ENCODE measurements around the gene ADRB1.

ADRB1 gene

DNA sequence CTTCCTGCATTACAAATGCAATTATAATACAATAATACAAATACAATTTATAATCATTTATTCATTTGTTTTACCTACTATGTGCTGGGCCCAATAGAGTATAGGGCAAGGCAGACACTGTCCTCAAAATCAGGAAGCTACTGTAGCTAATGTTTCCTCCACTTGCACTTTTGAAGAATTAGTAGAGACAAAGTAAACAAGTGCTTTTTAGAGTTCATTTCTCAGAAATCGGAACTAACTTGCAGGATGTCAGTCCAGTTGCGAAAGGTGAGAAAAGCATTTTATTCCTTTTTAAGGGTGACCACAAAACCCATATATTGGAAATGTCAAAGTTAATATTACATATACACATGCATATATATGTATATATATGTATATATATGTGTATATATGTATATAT is 14.2 kb downstream of the ADRB1 start:
- DNase-seq, result no peak

- DNase-seq, result no peak
Measured at GRCh38 chr10:114058297-114058696, 14.6 kb downstream of the ADRB1 start.

GRCh38 chr10:114059561-114059960 is 15.9 kb downstream of the ADRB1 start:
- DNase-seq, result no peak

GRCh38 chr10:114060456-114060855 is 16.8 kb downstream of the ADRB1 start:
- no peak for DNase-seq

DNA sequence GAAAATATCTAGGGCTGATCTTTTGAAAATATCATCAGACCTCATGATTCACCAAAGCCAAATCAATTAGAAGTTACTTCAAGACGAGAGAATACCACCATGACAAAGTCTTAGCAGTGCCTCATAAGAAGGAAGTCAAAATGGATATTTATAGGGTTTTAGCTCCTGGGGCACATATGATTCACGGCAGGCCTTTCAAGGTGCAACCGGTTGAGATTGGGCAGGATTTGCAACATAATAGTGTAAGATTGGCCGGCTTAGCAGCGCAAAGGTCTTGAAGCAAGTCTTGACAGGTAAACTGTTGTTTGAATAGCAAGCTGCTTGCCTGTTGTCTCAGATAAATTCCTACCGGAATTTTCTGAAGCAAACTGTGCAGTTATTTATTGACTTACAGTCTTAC is 17.5 kb downstream of the ADRB1 start:
- DNase-seq, result no peak

DNA sequence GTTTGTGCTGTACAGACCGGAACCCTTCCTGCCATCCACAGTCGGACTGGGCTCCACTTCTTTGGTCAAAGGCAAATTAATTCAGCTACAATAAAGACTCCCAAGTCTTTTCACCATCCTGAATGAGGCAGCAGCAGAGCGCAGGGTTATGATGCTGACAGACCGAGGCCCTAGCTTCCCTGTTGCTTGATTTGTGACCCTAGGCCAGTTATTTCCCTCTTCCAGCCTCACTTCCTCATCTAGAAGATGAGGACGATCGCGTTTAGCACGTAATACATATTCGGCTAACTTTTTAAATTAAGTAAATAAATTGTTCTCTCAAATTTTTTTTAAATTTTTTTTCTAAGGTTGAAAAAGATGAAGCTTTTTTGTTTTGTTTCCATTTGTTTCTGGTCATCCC is 18.1 kb downstream of the ADRB1 start:
- DNase-seq, result no peak

- no peak for DNase-seq
Measured at GRCh38 chr10:114064151-114065048, 20.7 kb downstream of the ADRB1 start.

DNA sequence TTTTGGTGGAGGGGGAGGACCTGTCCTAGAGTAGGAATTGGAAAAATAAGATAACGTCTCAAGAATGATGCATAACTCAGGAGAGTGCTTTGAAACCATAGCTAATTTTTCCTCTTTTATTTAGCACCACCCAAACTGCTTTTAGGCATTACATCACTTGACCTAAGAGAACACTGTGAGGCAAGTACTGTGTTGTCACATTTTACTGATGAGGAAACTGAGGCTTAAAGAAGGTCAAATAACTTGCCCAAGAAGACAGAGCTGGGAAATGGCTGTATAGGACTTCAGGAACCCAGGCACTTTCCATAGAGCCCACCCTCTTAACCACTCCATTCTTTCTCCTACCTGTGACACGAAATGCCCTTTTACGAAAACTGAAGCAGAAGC is 21.4 kb downstream of the ADRB1 start:
- no peak for DNase-seq

GRCh38 chr10:114068054-114068707 is 24.5 kb downstream of the ADRB1 start:
- no peak for DNase-seq

- no peak for DNase-seq
Measured at GRCh38 chr10:114070710-114071109, 27.0 kb downstream of the ADRB1 start.

- DNase-seq, result no peak
Measured at GRCh38 chr10:114071178-114071577, 27.5 kb downstream of the ADRB1 start.

DNA sequence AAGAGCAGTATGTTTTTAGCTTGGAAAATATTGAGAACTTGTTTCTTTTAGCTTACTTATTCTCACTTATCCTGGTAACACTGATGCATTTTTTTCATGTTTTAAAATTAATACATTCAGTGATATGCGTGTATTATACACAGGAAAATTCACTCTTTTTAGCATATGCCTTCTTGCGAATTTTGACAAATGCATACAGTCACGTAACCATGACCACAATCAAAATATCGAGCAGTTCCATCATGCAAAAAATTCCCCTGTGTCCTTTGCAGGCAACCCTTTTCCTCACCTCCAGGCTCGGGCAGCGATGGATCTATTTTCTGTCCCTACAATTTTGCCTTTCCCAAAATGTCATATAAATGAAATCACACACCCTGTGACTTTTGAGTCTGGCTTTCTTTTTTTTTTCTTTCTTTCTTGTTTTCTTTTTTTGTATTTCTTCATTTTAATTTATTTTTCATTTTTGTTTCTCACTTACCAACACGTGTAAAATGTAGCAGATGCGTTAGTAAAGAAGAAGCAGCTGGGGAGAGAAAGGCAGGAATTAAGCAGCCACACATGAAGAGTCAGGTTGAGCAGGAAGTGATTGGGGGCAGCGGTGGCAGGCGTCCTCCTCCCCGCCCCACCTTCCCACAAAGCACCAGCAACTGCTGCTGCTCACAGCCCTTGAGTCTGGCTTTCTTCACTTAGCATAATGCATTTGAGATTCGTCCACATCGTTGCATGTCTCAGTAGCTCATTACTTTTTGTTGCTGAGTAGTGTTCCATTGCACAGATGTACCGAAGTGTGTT is 29.9 kb downstream of the ADRB1 start:
- no peak for DNase-seq

DNA sequence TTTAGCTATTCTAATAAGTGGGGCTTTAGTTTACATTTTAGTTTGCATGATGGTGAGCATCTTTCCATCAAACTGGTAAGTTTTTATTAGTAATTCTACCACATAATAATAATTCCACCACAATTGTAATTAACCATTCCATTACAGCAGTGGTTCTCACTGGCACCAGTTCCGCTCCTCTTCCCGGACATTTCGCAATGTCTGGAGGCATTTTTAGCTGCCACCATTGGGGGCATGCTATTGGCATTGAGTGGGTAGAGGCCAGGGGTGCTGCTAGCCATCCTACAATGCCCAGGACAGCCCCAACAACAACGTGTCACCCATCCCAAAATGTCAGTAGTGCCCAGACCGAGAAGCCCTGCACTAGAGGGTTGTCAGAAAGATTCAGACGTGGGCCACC is 31.4 kb downstream of the ADRB1 start:
- no peak for DNase-seq

DNA sequence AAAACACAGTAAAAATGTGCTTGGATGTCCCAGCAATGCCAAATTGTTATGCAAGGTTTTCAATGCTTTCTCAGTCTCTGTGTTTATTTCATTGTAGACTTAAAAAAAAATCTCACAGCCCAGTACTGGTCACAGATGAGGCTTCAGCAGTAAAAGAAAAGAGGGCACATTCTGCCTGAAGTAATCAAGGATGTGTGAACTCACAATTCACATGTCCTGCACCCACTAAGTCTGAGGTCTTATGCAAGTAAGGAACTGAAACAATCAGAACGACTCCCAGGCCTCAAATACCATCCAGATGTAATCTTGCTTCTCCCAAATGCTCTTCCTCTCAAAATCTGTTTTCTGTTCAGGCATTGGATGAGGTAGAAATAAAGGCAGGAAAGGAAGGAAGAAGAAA is 33.7 kb downstream of the ADRB1 start:
- no peak for DNase-seq

- DNase-seq, result no peak
Measured at GRCh38 chr10:114077815-114078219, 34.2 kb downstream of the ADRB1 start.

DNA sequence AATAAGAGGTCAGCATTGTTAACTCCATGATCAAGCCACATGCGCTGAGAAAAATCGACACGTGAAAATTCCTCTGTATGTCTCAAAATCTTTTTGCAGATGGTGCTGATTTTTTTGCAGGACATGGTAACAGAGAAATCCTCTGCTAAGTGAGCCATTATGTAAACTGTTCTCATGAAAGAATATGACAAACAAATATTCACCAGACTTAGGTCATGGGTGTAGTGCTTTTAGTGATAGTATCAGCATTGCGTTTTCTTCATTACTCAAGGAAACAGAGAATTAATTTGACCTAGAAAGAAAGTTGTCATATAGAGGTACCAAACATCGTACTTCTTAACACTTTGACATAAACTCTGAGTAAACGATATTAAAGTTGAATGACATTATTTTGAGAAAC is 34.7 kb downstream of the ADRB1 start:
- DNase-seq, result no peak

GRCh38 chr10:114079421-114079820 is 35.8 kb downstream of the ADRB1 start:
- DNase-seq, result no peak

DNA sequence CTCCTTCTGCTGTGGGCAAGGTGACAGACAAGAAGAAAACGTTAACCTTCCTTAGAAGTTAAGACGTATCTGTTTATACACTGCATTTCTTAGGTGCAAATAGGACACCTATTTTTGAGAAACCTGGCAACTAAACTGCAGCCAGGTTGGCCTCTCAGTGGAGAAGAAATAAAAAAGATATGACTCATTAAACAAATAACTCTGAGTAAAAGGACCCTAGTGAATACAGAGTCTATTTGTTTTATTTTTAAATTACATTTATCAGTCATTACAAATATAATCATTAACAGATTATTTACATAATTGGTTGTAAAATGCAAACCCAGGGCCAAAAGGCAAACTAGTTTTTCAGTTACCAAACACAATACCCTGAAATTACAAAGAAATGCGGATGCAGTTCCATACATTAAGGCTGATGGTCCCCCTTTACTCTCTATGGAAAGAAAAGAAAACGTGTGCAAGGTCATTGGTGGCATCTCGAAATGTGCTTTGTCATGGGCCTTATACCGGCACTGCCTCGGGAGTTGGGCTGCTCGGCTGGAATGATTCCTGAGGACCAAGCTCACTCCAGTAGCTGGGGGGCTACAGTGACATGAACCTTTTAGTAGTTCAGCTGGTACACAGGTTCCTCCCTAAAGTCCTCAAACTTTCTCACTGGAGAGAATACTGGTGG is 38.4 kb downstream of the ADRB1 start:
- DNase-seq, result no peak

DNA sequence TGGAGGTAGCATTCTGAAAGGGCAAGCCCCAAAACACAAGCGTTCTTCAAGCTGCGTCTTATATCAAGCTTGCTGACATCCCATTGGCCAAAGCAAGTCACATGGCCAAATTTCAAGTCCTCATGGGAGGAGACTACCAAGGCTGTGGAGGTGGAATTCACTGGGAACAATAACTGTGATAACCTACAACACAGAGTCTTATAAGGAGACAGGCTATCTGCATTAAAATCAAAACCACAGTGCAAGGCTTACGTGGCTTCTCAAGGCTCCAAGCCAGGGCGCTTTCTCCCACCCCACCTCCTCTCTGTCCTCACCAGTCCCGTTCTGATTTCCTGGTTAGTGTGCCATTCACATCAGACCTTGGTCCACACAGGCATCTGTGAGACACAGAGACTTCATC is 39.4 kb downstream of the ADRB1 start:
- no peak for DNase-seq

- DNase-seq, result no peak
Measured at GRCh38 chr10:114084215-114084614, 40.5 kb downstream of the ADRB1 start.

DNA sequence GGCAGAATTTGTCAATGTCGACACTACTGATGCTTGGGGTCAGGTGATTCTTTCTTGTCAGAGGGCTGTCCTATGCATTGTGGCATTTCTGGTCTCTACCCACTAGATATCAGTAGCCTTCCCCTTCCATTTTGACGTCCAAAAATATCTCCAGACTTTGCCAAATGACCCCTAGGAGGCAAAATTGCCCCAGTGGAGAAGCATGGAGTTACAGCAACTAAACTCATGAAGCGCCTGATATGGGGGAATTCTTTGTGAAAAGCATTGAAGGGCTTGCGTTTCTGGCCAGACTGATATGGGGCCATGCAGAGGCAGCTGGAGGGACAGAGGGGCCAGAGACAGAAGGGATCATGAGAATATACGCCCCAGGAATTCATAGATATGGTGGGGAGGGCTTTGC is 43.6 kb downstream of the ADRB1 start:
- DNase-seq, result no peak

DNA sequence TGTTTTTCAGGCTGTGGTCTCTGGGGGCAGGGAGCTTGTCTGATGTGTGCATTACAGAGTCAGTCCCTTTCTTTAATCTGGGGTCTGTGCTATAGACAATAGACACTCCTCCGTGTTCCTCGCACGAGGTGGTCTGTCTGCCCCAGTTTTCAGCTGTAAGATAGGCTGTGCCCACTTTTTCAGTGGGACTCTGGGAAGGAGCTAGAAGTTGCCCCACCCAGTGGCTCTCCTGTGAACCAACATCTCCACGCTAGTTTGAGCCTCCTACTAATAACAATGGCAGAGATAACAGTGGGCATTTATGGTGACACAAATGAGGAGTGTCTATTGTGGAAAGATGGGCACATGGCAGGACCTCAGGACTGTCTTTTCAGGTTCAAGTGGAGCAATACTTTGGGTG is 44.0 kb downstream of the ADRB1 start:
- DNase-seq, result no peak

- DNase-seq, result no peak
Measured at GRCh38 chr10:114094795-114095194, 51.1 kb downstream of the ADRB1 start.
